ENCODE measurements around the gene SLC2A13.

- TF ChIP-seq, protein P1, sequence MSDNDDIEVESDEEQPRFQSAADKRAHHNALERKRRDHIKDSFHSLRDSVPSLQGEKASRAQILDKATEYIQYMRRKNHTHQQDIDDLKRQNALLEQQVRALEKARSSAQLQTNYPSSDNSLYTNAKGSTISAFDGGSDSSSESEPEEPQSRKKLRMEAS (IDR thresholded peaks at IDR 0.05): no peak
- TF ChIP-seq TCF12 (IDR thresholded peaks at IDR 0.05; ENCODE audit: low read depth) (no peak), REST (IDR thresholded peaks at IDR 0.05; ENCODE audit: low read depth) (no peak)
These were observed 253.5 kb downstream of the SLC2A13 start for GRCh38 chr12:39852346-39852745.
